Loucy (cell line): ENCODE measurements around the gene PLPP1.

Experiments
- H2AFZ ChIP-seq: fragments of 200-600 bp; sonication (generic); 2 replicates; pipeline ENCODE4 v1.6.0; 2016; ENCODE audit warnings: antibody characterized with exemption, mild to moderate bottlenecking, low read length, moderate library complexity
- H3F3A ChIP-seq: fragments of 200-600 bp; 2 replicates; pipeline ENCODE4 v1.6.0; 2016; ENCODE audit warnings: antibody characterized with exemption, low read depth, mild to moderate bottlenecking
- H3K27me3 ChIP-seq: fragments of 200-600 bp; sonication (generic); 2 replicates; pipeline ENCODE4 v1.6.1; 2014; ENCODE audit warnings: low read length, mild to moderate bottlenecking; ENCODE audit not compliant: insufficient read depth, poor library complexity, severe bottlenecking
- H3K36me3 ChIP-seq: fragments of 200-600 bp; sonication (generic); 2 replicates; pipeline ENCODE4 v1.6.1; 2016; ENCODE audit warnings: low read length; ENCODE audit not compliant: insufficient read depth
- H3K4me1 ChIP-seq: fragments of 200-600 bp; sonication (generic); 2 replicates; pipeline ENCODE4 v1.5.1; 2014; ENCODE audit warnings: low read length, mild to moderate bottlenecking; ENCODE audit not compliant: insufficient read depth, poor library complexity, severe bottlenecking
- H3K4me2 ChIP-seq: fragments of 200-600 bp; sonication (generic); 2 replicates; pipeline ENCODE4 v1.6.0; 2014; ENCODE audit warnings: antibody characterized with exemption, low read length, low read depth, mild to moderate bottlenecking; ENCODE audit not compliant: poor library complexity, severe bottlenecking
- H3K4me3 ChIP-seq: fragments of 200-600 bp; sonication (generic); 2 replicates; pipeline ENCODE4 v1.5.1; 2014; ENCODE audit warnings: low read length, mild to moderate bottlenecking, mixed read lengths; ENCODE audit not compliant: poor library complexity, severe bottlenecking
- H3K79me2 ChIP-seq: fragments of 200-600 bp; sonication (generic); 2 replicates; pipeline ENCODE4 v1.6.1; 2014; ENCODE audit warnings: low read length; ENCODE audit not compliant: insufficient read depth
- H3K9ac ChIP-seq: fragments of 200-600 bp; sonication (generic); 2 replicates; pipeline ENCODE4 v1.6.0; 2014; ENCODE audit warnings: mild to moderate bottlenecking, low read depth, low read length, moderate library complexity; ENCODE audit not compliant: poor library complexity, severe bottlenecking
- H3K9me2 ChIP-seq: fragments of 200-600 bp; sonication (generic); replicated peaks from 2 replicates; pipeline ENCODE4 v1.6.1; 2016; ENCODE audit warnings: low read depth, low read length, mixed read lengths
- H3K9me3 ChIP-seq: fragments of 200-600 bp; sonication (generic); 2 replicates; pipeline ENCODE4 v1.6.1; 2014; ENCODE audit warnings: mild to moderate bottlenecking, antibody characterized with exemption, low read length, low read depth; ENCODE audit not compliant: insufficient read depth
- H4K20me1 ChIP-seq: fragments of 200-600 bp; sonication (generic); 2 replicates; pipeline ENCODE4 v1.6.0; 2014; ENCODE audit warnings: antibody characterized with exemption, low read length, mild to moderate bottlenecking; ENCODE audit not compliant: insufficient read depth, poor library complexity, severe bottlenecking
- EZH2phosphoT487 ChIP-seq: fragments of 200-600 bp; IDR thresholded peaks from 2 replicates; pipeline ENCODE4 v1.6.1; 2018; ENCODE audit warnings: antibody characterized with exemption, mild to moderate bottlenecking, moderate library complexity, borderline replicate concordance
- TF ChIP-seq, protein P1 (sequence below): fragments of 200-600 bp; sonication (generic); conservative IDR thresholded peaks from 2 replicates; pipeline ENCODE4 v1.5.1; 2014; ENCODE audit warnings: mild to moderate bottlenecking, antibody characterized with exemption, low read length

The PLPP1 gene

DNA sequence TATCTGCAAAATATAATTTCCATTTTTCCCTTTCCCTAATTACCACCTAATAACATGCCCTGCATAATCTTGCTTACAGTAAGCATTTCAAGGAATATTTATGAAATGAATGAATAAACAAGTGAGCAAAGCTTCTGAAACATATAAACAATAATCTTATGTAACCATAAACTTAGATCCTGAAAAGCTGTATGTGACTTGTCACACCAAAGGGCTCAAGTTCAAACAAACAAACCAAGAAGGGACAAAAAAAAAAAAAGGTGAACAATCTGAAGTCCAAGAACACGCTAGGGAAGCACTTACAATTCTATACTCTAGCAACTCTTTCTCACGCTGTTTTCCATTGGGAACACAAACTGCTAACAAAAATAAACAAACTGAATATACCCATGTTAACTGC is 36.3 kb downstream of the PLPP1 start:
- H3K79me2 ChIP-seq: 0 out of 2 replicates have a peak, but pooled peaks cover 5% of the 10 kb centered on the region
- H2AFZ ChIP-seq: no peak overlapping the region
- TF ChIP-seq, protein P1, sequence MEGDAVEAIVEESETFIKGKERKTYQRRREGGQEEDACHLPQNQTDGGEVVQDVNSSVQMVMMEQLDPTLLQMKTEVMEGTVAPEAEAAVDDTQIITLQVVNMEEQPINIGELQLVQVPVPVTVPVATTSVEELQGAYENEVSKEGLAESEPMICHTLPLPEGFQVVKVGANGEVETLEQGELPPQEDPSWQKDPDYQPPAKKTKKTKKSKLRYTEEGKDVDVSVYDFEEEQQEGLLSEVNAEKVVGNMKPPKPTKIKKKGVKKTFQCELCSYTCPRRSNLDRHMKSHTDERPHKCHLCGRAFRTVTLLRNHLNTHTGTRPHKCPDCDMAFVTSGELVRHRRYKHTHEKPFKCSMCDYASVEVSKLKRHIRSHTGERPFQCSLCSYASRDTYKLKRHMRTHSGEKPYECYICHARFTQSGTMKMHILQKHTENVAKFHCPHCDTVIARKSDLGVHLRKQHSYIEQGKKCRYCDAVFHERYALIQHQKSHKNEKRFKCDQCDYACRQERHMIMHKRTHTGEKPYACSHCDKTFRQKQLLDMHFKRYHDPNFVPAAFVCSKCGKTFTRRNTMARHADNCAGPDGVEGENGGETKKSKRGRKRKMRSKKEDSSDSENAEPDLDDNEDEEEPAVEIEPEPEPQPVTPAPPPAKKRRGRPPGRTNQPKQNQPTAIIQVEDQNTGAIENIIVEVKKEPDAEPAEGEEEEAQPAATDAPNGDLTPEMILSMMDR: no peak
- no peak for TF ChIP-seq EZH2phosphoT487
- no peaks in the 10 kb centered on the region for H3K36me3 ChIP-seq
- H3K4me1 ChIP-seq: peaks cover 6% of the 10 kb centered on the region
- H3K9me2 ChIP-seq: no peaks in the 10 kb centered on the region
- H3K4me3 ChIP-seq: no peak overlapping the region
- no peaks in the 10 kb centered on the region for H3F3A ChIP-seq
- H3K4me2 ChIP-seq: no peak overlapping the region
- H3K27me3 ChIP-seq: no peaks in the 10 kb centered on the region
- no peaks in the 10 kb centered on the region for H3K9me3 ChIP-seq
- no peaks in the 10 kb centered on the region for H4K20me1 ChIP-seq
- H3K9ac ChIP-seq: no peak overlapping the region

DNA sequence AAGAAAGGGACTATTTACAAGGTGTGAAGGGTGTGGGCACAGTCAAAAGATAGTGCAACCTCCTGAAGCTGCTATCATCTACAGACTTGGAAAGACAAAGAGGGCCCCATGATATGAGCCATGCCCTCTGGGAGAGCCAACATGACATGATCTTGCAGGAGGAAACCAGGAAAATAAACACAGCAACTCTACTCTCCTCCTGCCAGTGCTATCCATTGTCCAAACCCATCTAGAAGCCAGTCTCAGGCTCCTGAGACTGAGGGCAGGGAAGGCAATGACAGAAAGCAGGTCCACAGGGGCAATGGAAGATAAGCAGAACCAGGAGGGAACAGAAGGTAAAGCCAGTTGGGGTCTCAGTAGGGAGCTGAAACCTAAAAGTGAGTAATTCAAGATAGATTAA is 37.1 kb downstream of the PLPP1 start:
- Histone ChIP-seq H3K9me3 (no peaks in the 10 kb centered on the region), H3K4me1 (no peaks in the 10 kb centered on the region), H4K20me1 (no peaks in the 10 kb centered on the region), H3F3A (no peaks in the 10 kb centered on the region), H3K4me3 (no peak overlapping the region), H3K36me3 (no peaks in the 10 kb centered on the region), H2AFZ (no peak overlapping the region), H3K9ac (no peak overlapping the region), H3K9me2 (no peaks in the 10 kb centered on the region), H3K79me2 (0 out of 2 replicates have a peak, but pooled peaks cover 5% of the 10 kb centered on the region), H3K4me2 (no peak overlapping the region), H3K27me3 (no peaks in the 10 kb centered on the region)
- TF ChIP-seq, protein P1: no peak
- no peak for TF ChIP-seq EZH2phosphoT487

GRCh38 chr5:55495216-55495615 is 39.5 kb downstream of the PLPP1 start:
- TF ChIP-seq, protein P1: no peak
- no peak for TF ChIP-seq EZH2phosphoT487
- Histone ChIP-seq H4K20me1 (no peaks in the 10 kb centered on the region), H3K9me2 (no peaks in the 10 kb centered on the region), H3K4me2 (no peak overlapping the region), H3F3A (no peaks in the 10 kb centered on the region), H3K79me2 (no peaks in the 10 kb centered on the region), H3K9me3 (no peaks in the 10 kb centered on the region), H3K4me3 (no peak overlapping the region), H3K36me3 (peaks cover 6% of the 10 kb centered on the region; the same call in 1 of the 2 replicates), H3K9ac (no peak overlapping the region), H3K4me1 (peaks cover 5% of the 10 kb centered on the region), H3K27me3 (no peaks in the 10 kb centered on the region), H2AFZ (no peak overlapping the region)
